ENCODE results near the gene MORN3. TPM values are rescaled to one million over a fixed set of nuclear protein-coding genes. Genes with fewer than 3 reads are reported as not detected.
A peak's percentile ranks its signal among the peaks of the same experiment; 100 is the strongest.

The MORN3 gene
- total and polyA plus RNA-seq, 4 donors: 2.4 to 5.8 (median 3.0) TPM

DNA sequence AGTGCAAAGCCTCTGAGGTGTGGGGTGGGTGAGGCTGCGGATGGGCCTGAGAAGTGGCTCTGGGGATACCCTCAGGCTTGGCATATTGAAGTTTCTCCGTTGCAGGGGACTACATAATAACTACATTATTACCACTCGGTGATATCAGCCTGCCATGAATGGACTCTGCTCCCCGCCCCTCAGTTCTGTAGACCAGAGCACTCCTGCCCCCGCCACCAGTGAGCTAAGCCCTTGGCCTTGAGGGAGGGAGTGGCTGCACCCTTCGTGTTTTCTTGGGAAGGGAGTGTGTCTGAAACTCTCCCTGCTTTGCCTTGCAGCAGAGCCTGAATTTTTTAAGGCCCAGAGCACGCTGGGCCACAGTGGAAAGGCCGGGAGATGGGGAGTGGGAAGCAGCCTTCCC, 41.4 kb downstream of the MORN3 start:
- no peak for TF ChIP-seq CTCF (IDR thresholded peaks at IDR 0.05; ENCODE audit: control extremely low read depth, extremely low read depth)
- Histone ChIP-seq H3K9ac (ENCODE audit: insufficient read depth in 1 of 2, low read length in 2 of 2) (no peak overlapping the region), H3K36me3 (ENCODE audit: control insufficient read depth in 4 of 4, insufficient read depth in 4 of 4, low read length in 4 of 4) (no peaks in the 10 kb centered on the region), H3K4me1 (ENCODE audit: control insufficient read depth in 5 of 5, insufficient read depth in 5 of 5, low read length in 5 of 5) (peaks cover 3 to 28% (median 9%) of the 10 kb centered on the region in 5 donors), H3K27ac (ENCODE audit: low read depth in 1 of 2, low read length in 1 of 2) (peak overlapping the region in 1 of 2 donors; percentile 97), H3K9me3 (ENCODE audit: control insufficient read depth in 4 of 4, insufficient read depth in 3 of 4, low read length in 3 of 4) (no peaks in the 10 kb centered on the region), H3K27me3 (ENCODE audit: control insufficient read depth in 3 of 3, insufficient read depth in 3 of 3, low read length in 2 of 3) (no peaks in the 10 kb centered on the region), H3K4me3 (no peak overlapping the region)
- ATAC-seq (ENCODE audit: insufficient read depth, low FRiP score): no peak
- DNase-seq: no peak
- WGBS, 2 donors: 39 to 42% methylated on average over 8 of the region's 8 CpGs

DNA sequence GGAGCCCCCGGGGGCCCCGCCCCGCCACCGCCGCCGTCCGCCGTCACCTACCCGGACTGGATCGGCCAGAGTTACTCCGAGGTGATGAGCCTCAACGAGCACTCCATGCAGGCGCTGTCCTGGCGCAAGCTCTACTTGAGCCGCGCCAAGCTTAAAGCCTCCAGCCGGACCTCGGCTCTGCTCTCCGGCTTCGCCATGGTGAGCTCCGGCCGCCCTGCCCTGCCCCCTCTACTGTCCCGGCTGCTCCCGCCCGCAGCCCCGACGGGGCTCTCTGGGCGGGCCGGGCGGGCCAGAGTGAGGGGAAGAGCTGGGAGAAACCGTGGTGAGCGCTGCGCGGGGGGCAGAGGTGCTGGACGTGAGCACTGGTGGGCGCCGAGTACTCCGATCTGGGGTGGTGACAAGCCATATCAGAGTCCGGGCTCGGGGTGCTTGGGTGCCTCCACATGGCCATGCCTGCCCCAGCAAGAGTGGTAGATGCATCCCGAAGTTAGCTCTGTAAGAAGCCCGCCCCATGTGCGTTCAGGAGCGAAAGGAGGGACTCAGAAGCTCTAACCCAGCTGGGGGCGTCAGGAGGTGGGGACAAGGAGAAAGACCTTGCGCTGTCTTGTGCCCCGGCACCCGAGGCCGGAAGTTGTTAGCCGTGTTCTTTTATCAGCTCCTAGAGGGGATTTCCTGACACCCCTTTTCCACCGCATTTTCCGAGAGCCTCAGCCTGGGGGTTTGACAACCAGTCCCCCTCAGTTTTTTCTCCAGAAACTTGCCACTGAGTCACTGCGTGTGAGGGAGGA, 42.4 kb downstream of the MORN3 start:
- Histone ChIP-seq H3K9me3 (ENCODE audit: control insufficient read depth in 4 of 4, insufficient read depth in 3 of 4, low read length in 3 of 4) (no peaks in the 10 kb centered on the region), H3K4me1 (ENCODE audit: control insufficient read depth in 5 of 5, insufficient read depth in 5 of 5, low read length in 5 of 5) (peaks cover 3 to 19% (median 6%) of the 10 kb centered on the region in 5 donors), H3K36me3 (ENCODE audit: control insufficient read depth in 4 of 4, insufficient read depth in 4 of 4, low read length in 4 of 4) (no peaks in the 10 kb centered on the region), H3K4me3 (peak overlapping the region; percentile 86), H3K27me3 (ENCODE audit: control insufficient read depth in 3 of 3, insufficient read depth in 3 of 3, low read length in 2 of 3) (no peaks in the 10 kb centered on the region), H3K9ac (ENCODE audit: insufficient read depth in 1 of 2, low read length in 2 of 2) (peak overlapping the region in 1 of 2 donors; percentile 67), H3K27ac (ENCODE audit: low read depth in 1 of 2, low read length in 1 of 2) (peak overlapping the region; percentile 97 to 98)
- TF ChIP-seq CTCF (IDR thresholded peaks at IDR 0.05; ENCODE audit: control extremely low read depth, extremely low read depth): no peak
- 1% methylated on average over 42 to 53 of the region's 53 CpGs for WGBS, 2 donors
- peak; percentile 37 for ATAC-seq (ENCODE audit: insufficient read depth, low FRiP score)
- DNase-seq: peak; percentile 78

- Histone ChIP-seq H3K4me3 (peak within 1 kb of the TSS; percentile 86), H3K36me3 (ENCODE audit: control insufficient read depth in 4 of 4, insufficient read depth in 4 of 4, low read length in 4 of 4) (no peaks in the 10 kb centered on the region), H3K27me3 (ENCODE audit: control insufficient read depth in 3 of 3, insufficient read depth in 3 of 3, low read length in 2 of 3) (no peaks in the 10 kb centered on the region), H3K9me3 (ENCODE audit: control insufficient read depth in 4 of 4, insufficient read depth in 3 of 4, low read length in 3 of 4) (no peaks in the 10 kb centered on the region), H3K9ac (ENCODE audit: insufficient read depth in 1 of 2, low read length in 2 of 2) (peak within 1 kb of the TSS in 1 of 2 donors; percentile 67), H3K4me1 (ENCODE audit: control insufficient read depth in 5 of 5, insufficient read depth in 5 of 5, low read length in 5 of 5) (peaks cover 3 to 19% (median 6%) of the 10 kb centered on the region in 5 donors), H3K27ac (ENCODE audit: low read depth in 1 of 2, low read length in 1 of 2) (peak within 1 kb of the TSS; percentile 97 to 98)
- peak; percentile 95 for ATAC-seq (ENCODE audit: insufficient read depth, low FRiP score)
- TF ChIP-seq CTCF (IDR thresholded peaks at IDR 0.05; ENCODE audit: control extremely low read depth, extremely low read depth): no peak
- 0 to 1% methylated on average over 55 to 92 of the region's 92 CpGs for WGBS, 2 donors
- peak; percentile 96 to 98 (median 97) for DNase-seq
Observed at GRCh38 chr12:121626087-121626852, 43.2 kb downstream of the MORN3 start, which contains the start of gene ORAI1. Gene ORAI1 (plus strand): TSS chr12:121626530.
